GM10847 (cell line): Measurements from ENCODE around the gene SP100.

Source experiments
- POLR2A ChIP-seq: IDR thresholded peaks from 2 replicates; pipeline ENCODE4 v1.6.1; 2011; ENCODE audit not compliant: insufficient read length; ENCODE audit errors: extremely low read depth

Gene SP100

GRCh38 chr2:230417436-230417835 lies 1.4 kb downstream of the SP100 start:
- TF ChIP-seq POLR2A: no peak

- TF ChIP-seq POLR2A: no peak
Measured at GRCh38 chr2:230418341-230419016, 2.5 kb downstream of the SP100 start.

GRCh38 chr2:230419181-230419580 lies 3.2 kb downstream of the SP100 start:
- TF ChIP-seq POLR2A: no peak

- no peak for TF ChIP-seq POLR2A
Measured at GRCh38 chr2:230422149-230422548, 6.1 kb downstream of the SP100 start.

- TF ChIP-seq POLR2A: no peak
Measured at GRCh38 chr2:230423851-230424458, 8.0 kb downstream of the SP100 start.

- TF ChIP-seq POLR2A: no peak
Measured at GRCh38 chr2:230425377-230425776, 9.4 kb downstream of the SP100 start.

GRCh38 chr2:230429513-230429912 lies 13.5 kb downstream of the SP100 start:
- no peak for TF ChIP-seq POLR2A

- TF ChIP-seq POLR2A: no peak
Measured at GRCh38 chr2:230430957-230431910, 15.2 kb downstream of the SP100 start.

GRCh38 chr2:230434677-230435324 lies 18.8 kb downstream of the SP100 start:
- no peak for TF ChIP-seq POLR2A

GRCh38 chr2:230435431-230435830 lies 19.4 kb downstream of the SP100 start:
- TF ChIP-seq POLR2A: no peak

- no peak for TF ChIP-seq POLR2A
Measured at GRCh38 chr2:230439590-230439989, 23.6 kb downstream of the SP100 start.

- TF ChIP-seq POLR2A: no peak
Measured at GRCh38 chr2:230441227-230441897, 25.4 kb downstream of the SP100 start.

GRCh38 chr2:230443541-230443940 lies 27.5 kb downstream of the SP100 start:
- no peak for TF ChIP-seq POLR2A

- no peak for TF ChIP-seq POLR2A
Measured at GRCh38 chr2:230444832-230445231, 28.8 kb downstream of the SP100 start.

GRCh38 chr2:230447036-230447435 lies 31.0 kb downstream of the SP100 start:
- TF ChIP-seq POLR2A: no peak
